ENCODE results near the gene PLEKHA7. TPM values are rescaled to one million over a fixed set of nuclear protein-coding genes. Genes with fewer than 3 reads are reported as not detected.
"Not testable (repeated sequence)": the region's sequence is repeated elsewhere in the genome, so short reads cannot be mapped to it uniquely, and the experiment has no call there.

PLEKHA7 gene
- total RNA-seq, 4 donors from 2014 or later: 24.1 to 49.3 (median 28.8) TPM

DNA sequence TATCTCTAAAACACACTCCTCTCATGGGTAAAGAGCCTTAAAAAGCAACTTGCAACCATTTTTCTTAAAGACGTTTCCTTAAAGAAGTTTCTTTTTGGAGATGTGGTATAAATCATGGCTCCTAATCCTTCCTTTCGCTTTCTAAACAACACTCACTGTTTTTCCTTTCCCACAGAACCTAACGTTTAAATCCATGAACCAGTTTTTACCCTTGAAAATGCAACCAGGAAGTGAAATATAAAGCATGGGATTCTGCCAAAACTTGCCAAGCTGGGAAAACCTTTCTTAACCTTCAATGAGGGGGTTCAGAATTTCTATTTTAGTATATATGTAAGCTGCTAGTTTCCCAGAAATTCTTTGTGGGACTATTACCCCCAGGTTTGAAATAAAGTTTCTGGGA, 8.6 kb downstream of the PLEKHA7 start:
- TF ChIP-seq, protein P1, sequence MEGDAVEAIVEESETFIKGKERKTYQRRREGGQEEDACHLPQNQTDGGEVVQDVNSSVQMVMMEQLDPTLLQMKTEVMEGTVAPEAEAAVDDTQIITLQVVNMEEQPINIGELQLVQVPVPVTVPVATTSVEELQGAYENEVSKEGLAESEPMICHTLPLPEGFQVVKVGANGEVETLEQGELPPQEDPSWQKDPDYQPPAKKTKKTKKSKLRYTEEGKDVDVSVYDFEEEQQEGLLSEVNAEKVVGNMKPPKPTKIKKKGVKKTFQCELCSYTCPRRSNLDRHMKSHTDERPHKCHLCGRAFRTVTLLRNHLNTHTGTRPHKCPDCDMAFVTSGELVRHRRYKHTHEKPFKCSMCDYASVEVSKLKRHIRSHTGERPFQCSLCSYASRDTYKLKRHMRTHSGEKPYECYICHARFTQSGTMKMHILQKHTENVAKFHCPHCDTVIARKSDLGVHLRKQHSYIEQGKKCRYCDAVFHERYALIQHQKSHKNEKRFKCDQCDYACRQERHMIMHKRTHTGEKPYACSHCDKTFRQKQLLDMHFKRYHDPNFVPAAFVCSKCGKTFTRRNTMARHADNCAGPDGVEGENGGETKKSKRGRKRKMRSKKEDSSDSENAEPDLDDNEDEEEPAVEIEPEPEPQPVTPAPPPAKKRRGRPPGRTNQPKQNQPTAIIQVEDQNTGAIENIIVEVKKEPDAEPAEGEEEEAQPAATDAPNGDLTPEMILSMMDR (IDR thresholded peaks at IDR 0.05): no peak
- ATAC-seq (ENCODE audit: low FRiP score) (no peak), DNase-seq (ENCODE audit: low spot score) (no peak)

DNA sequence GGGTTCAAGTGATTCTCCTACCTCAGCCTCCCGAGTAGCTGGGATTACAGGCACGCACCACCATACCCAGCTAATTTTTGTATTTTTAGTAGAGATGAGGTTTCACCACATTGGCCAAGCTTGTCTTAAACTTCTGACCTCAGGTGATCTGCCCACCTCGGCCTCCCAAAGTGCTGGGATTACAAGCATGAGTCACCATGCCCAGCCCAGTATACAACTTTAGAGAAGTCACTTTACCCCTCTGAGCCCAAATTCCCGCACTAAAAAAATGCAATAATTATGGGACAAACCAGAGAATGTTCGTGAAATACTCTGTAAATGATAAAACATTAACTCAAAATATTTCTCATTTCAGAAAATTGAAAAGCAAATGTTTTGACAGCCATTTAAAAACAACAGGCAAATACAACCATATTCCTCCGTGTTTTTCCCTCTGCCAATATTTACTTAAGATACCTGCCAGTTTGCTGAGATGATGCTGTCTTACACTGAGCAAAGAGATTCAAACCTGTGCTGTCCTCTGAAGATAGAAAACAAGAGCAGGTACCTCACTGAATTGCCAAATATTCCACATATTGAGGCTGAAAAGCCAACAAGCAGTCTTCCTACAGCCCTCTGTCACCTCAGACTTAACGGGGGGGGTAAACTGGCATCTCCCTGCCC, 9.6 kb downstream of the PLEKHA7 start:
- TF ChIP-seq, protein P1 (IDR thresholded peaks at IDR 0.05): no peak
- DNase-seq (ENCODE audit: low spot score) (no peak), ATAC-seq (ENCODE audit: low FRiP score) (no peak)

DNA sequence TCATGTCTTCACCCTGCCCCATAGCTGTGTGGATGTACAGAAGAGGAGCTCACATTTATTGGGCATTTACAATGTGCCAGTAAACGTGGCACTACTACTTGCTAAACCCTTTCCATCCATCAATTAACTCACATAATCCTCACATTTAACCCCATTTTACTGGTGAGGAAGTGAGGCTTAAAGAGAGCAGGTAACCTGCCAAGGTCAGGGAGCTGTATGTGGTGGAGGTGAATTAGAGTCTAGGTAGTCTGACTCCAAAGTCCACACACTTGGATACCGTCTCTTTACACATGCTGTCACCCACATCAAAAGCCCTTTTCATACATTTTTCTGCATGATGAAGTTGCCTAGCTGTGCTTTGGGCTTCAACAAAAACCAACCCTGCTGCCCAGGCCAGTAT, 10.8 kb downstream of the PLEKHA7 start:
- DNase-seq (ENCODE audit: low spot score) (no peak), ATAC-seq (ENCODE audit: low FRiP score) (no peak)

DNA sequence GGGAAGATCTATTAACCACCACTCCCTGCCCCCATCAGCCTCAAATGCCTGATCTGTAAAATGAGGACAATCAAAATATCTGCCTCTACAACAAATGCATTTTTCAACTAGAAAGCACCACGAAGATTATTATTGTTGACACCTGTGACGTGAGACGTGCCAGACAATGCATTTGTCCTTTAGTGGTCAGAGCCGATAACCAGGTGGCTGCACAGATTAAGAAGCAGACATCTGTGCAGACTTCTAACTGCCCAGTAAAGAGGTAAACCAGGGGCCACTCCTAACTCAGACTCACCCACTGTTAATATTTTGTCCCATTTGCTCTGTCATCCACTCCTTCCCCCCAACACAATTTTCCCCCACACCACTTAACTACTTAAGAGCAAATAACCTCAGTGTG, 11.7 kb downstream of the PLEKHA7 start:
- ATAC-seq (ENCODE audit: low FRiP score): no peak
- TF ChIP-seq, protein P1 (IDR thresholded peaks at IDR 0.05): no peak
- no peak for DNase-seq (ENCODE audit: low spot score)

More for the DNA sequence above, 10.8 kb downstream of the PLEKHA7 start:
- TF ChIP-seq, protein P1 (IDR thresholded peaks at IDR 0.05): no peak

DNA sequence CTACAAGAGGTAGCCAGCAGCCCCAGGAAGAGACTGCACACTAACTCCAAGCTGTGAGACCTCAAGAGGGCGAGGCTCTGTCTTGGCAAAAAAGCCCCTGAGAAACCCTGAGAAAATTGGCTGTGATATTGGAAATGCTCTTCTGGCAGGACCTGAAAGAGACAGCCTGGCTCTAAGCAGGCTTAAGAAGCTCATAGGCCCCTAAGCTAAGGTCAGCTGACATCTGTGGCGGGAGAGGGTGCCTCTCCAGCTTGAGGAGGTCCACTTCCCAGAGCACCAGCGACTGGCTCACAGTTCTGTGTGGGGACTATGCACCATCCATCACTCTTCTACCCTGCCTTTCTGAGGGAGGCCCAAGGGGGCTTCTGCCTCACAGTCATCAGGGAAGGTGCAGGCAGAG, 12.4 kb downstream of the PLEKHA7 start:
- TF ChIP-seq, protein P1 (IDR thresholded peaks at IDR 0.05): no peak
- DNase-seq (ENCODE audit: low spot score) (no peak), ATAC-seq (ENCODE audit: low FRiP score) (no peak)

DNA sequence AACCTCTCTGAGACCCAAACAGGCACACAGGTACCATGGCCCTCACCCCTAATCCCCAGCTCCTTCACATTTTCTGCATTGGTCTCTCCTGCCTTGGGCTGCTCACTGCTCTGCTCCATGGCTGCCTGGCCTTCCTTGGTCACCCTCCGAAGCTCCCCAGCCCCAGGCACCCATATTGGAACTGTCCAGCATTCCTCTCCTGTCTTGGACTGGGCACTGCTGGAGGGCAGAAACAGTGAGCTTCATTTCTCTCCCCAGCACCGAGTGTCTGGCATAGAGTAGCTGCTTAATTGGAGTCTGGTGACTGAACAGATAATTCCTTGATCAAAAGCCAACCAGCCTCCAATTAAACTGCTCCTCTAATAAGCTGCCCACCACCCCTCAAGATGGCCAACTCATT, 13.2 kb downstream of the PLEKHA7 start:
- TF ChIP-seq, protein P1 (IDR thresholded peaks at IDR 0.05): no peak
- no peak for DNase-seq (ENCODE audit: low spot score)
- ATAC-seq (ENCODE audit: low FRiP score): no peak

DNA sequence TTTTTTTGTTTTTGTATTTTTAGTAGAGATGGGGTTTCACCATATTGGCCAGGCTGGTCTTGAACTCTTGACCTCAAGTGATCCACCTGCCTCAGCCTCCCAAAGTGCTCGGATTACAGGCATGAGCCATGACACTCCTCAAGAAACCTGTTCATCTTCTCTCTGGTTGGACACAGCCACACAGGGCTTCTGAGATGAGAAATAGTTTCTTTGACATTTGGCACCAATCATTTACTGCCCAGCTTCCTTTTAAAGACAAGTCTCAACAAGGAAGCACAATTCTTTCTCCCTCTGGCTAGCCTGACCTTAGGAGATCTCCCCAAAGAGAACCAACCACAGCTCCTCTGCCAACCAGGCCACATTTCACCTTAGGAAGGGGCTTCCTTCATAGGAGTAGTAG, 14.0 kb downstream of the PLEKHA7 start:
- not testable (repeated sequence) for DNase-seq (ENCODE audit: low spot score)

More for the DNA sequence above, 14.0 kb downstream of the PLEKHA7 start:
- ATAC-seq (ENCODE audit: low FRiP score): not testable (repeated sequence)

Measured in omental fat pad (tissue), 4 donors.